ENCODE results near the gene LAD1. TPM values are rescaled to one million over a fixed set of nuclear protein-coding genes. Genes with fewer than 3 reads are reported as not detected.
A peak's percentile ranks its signal among the peaks of the same experiment; 100 is the strongest.

LAD1 gene
- total RNA-seq, 1 donor from 2014 or later: 68.6 TPM

- no peak for DNase-seq (ENCODE audit: low read depth)
Observed at GRCh38 chr1:201419256-201419655, 20.1 kb upstream of the LAD1 start.

- no peak for DNase-seq (ENCODE audit: low read depth)
Observed at GRCh38 chr1:201418461-201418860, 19.3 kb upstream of the LAD1 start.

- DNase-seq (ENCODE audit: low read depth): no peak
Observed at GRCh38 chr1:201414051-201414738, 15.1 kb upstream of the LAD1 start.

GRCh38 chr1:201411292-201411691 is 12.2 kb upstream of the LAD1 start:
- DNase-seq (ENCODE audit: low read depth): no peak

- no peak for DNase-seq (ENCODE audit: low read depth)
Observed at GRCh38 chr1:201409440-201409839, 10.3 kb upstream of the LAD1 start.

- no peak for DNase-seq (ENCODE audit: low read depth)
Observed at GRCh38 chr1:201408834-201409200, 9.7 kb upstream of the LAD1 start.

- peak; percentile 62 for DNase-seq (ENCODE audit: low read depth)
Observed at GRCh38 chr1:201408176-201408833, 9.2 kb upstream of the LAD1 start.

GRCh38 chr1:201406831-201407406 is 7.8 kb upstream of the LAD1 start:
- peak; percentile 88 for DNase-seq (ENCODE audit: low read depth)

GRCh38 chr1:201405484-201405831 is 6.3 kb upstream of the LAD1 start:
- peak; percentile 92 for DNase-seq (ENCODE audit: low read depth)

GRCh38 chr1:201404722-201405483 is 5.8 kb upstream of the LAD1 start:
- DNase-seq (ENCODE audit: low read depth): no peak

- no peak for DNase-seq (ENCODE audit: low read depth)
Observed at GRCh38 chr1:201404055-201404454, 4.9 kb upstream of the LAD1 start.

GRCh38 chr1:201403359-201403758 is 4.2 kb upstream of the LAD1 start:
- DNase-seq (ENCODE audit: low read depth): no peak

GRCh38 chr1:201401700-201402099 is 2.6 kb upstream of the LAD1 start:
- DNase-seq (ENCODE audit: low read depth): no peak

GRCh38 chr1:201400852-201401230 is 1.7 kb upstream of the LAD1 start:
- DNase-seq (ENCODE audit: low read depth): no peak

GRCh38 chr1:201400212-201400851 is 1.2 kb upstream of the LAD1 start:
- no peak for DNase-seq (ENCODE audit: low read depth)

GRCh38 chr1:201399352-201400126 is 415 bp upstream of the LAD1 start:
- no peak for DNase-seq (ENCODE audit: low read depth)

GRCh38 chr1:201397675-201398074 is 1.4 kb downstream of the LAD1 start:
- peak; percentile 61 for DNase-seq (ENCODE audit: low read depth)

- DNase-seq (ENCODE audit: low read depth): peak; percentile 90
Observed at GRCh38 chr1:201396861-201397464, 2.2 kb downstream of the LAD1 start.

- DNase-seq (ENCODE audit: low read depth): no peak
Observed at GRCh38 chr1:201395936-201396335, 3.2 kb downstream of the LAD1 start.

GRCh38 chr1:201394591-201394990 is 4.5 kb downstream of the LAD1 start:
- no peak for DNase-seq (ENCODE audit: low read depth)

GRCh38 chr1:201393076-201393475 is 6.0 kb downstream of the LAD1 start:
- DNase-seq (ENCODE audit: low read depth): no peak

All from renal cortical epithelial cell (primary cell).